Right cardiac atrium (tissue), 5 donors: Measurements from ENCODE around the gene FRS3. TPM values are rescaled to one million over a fixed set of nuclear protein-coding genes. Genes with fewer than 3 reads are reported as not detected.

Experiments
- ATAC-seq, 2 donors: fragments of 200-7000 bp; cut with Tn5 transposase; one replicate each; pipeline versions ENCODE4 v1.8.0 to v1.9.1; 2020; ENCODE audit warnings: moderate library complexity in 2 of 2, mild to moderate bottlenecking in 1 of 2
- DNase-seq, 3 donors: peaks; one replicate each; pipeline ENCODE4 v3.0.0-alpha.2; 2020
- H3K27ac ChIP-seq: one replicate; pipeline ENCODE4 v1.5.1; 2013; ENCODE audit warnings: mild to moderate bottlenecking, low read length, control low read depth, moderate library complexity
- H3K27me3 ChIP-seq: one replicate; pipeline ENCODE4 v1.6.1; 2013; ENCODE audit not compliant: control insufficient read depth, insufficient read depth
- H3K4me1 ChIP-seq: one replicate; pipeline ENCODE4 v1.6.1; 2013; ENCODE audit warnings: low read length; ENCODE audit not compliant: control insufficient read depth, insufficient read depth
- H3K4me3 ChIP-seq: one replicate; pipeline ENCODE4 v1.5.1; 2013; ENCODE audit warnings: low read length, control low read depth
- H3K9me3 ChIP-seq: one replicate; pipeline ENCODE4 v1.6.1; 2013; ENCODE audit warnings: low read length; ENCODE audit not compliant: control insufficient read depth
- WGBS: extraction: QIAGEN DNeasy Blood & Tissue Kit; methylation state at CpG from one replicate; pipeline ENCODE4 v1.1.7; 2013; 5-methylcytosine and 5-hydroxymethylcytosine counted together
- intact Hi-C, 4 donors: fragments of 100-400 bp; cut with DNase I; formaldehyde crosslinking; loops; one replicate each; pipeline versions ENCODE4 v1.11.0 to v1.14.0; 2022 to 2023
- polyA plus RNA-seq: library from polyadenylated mRNA; stranded (reverse); fragments of 200-250 nt; gene quantifications from one replicate; pipeline ENCODE4 v1.2.3, GENCODE V29; 2013
- total RNA-seq, 4 donors: library from RNA; stranded (reverse); fragmentation: NEBNext Ultra II Directional; extraction: Animal tissue kit (Norgen Biotek cat#: 25700); gene quantifications; one replicate each; pipeline ENCODE4 v1.2.1, GENCODE V29; 2021
- donor health status: healthy with polysubstance abuse.
- donor health status: DM: no; HTN: yes; CAD: no.
- donor health status: DM: no; HTN: no; CAD: no.
- donor health status: DM: no; HTN: yes; CAD: no; lungs with severe emphysema.
- donor health status: DM: yes; HTN: yes; CAD: no.

The FRS3 gene
- total and polyA plus RNA-seq, 5 donors = 3.7 to 6.9 (median 5.1) TPM

DNA sequence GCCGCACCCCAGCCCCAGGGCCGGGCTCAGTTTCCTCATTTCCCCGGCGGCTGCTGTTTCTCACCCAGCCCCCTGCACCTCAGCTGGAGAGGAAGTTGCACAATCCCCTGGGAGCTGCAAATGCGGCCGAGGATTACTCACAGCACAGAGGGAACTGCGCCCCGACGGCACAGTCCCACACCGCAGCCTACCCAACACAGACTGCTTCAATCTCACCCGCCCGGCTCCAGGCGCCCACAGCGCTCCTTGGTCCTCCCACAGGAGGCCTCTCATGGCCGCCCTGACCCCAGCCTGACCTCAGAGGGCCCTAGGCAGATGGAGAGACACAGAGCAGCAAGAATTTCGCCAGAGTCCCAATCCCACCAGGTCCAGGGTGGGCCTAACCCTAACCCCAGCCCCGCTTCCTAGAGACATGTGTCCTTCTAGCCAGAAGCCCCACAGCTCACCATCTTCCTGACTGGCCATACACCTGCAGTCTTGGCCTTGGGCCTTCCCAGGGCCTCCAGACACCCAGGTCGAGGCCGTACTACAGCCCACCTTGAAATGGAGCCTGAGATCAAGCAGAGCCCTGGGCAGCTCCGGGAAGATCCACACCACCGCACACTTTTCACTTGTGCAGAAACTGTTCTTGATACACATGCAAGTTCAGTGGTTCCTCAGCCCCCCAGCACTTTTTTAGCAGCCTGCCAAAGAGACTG is 56.0 kb downstream of the FRS3 start:
- intact Hi-C loops = no loop called here

DNA sequence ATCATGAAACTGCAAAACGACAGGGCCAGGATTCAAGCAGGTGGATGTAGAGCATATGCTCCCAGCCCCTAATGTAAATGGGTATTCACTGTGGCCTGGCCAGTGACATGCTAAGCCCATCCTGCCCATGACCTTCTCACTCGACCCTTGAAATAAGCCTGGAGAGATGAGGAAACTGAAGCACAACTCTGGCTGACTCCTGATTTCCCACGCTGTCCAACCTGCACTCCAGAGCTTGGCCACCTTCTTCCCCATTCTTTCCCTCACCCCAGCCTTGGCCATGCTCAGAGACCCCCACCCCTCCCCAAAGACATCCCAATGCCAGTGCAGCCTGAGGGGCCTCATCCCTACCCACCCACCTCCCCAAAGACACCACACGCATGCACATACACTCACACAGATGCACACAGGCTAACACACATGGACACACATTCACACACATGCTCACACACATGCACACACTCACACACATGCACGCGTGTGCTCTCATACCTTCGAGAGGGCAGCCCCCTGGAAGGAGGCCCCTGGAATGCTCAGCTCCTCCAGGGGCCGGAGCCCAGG is 56.7 kb downstream of the FRS3 start:
- H3K27me3 ChIP-seq = no peaks in the 10 kb centered on the region
- WGBS = 58% methylated on average over 8 of the region's 8 CpGs
- no peak overlapping the region for H3K4me3 ChIP-seq
- no peaks in the 10 kb centered on the region for H3K9me3 ChIP-seq
- DNase-seq (no peak), ATAC-seq (no peak)
- H3K27ac ChIP-seq = peak overlapping the region; percentile 4
- intact Hi-C loops = no loop called here
- peaks cover 30% of the 10 kb centered on the region for H3K4me1 ChIP-seq

More for the DNA sequence above, 56.0 kb downstream of the FRS3 start:
- H3K27ac ChIP-seq = peak overlapping the region; percentile 49
- no peaks in the 10 kb centered on the region for H3K9me3 ChIP-seq
- WGBS = 40% methylated on average over 21 of the region's 21 CpGs
- no peak overlapping the region for H3K4me3 ChIP-seq
- no peaks in the 10 kb centered on the region for H3K27me3 ChIP-seq
- DNase-seq (peak; percentile 83 to 90 (median 89)), ATAC-seq (peak; percentile 80 to 89)
- H3K4me1 ChIP-seq = peaks cover 30% of the 10 kb centered on the region

DNA sequence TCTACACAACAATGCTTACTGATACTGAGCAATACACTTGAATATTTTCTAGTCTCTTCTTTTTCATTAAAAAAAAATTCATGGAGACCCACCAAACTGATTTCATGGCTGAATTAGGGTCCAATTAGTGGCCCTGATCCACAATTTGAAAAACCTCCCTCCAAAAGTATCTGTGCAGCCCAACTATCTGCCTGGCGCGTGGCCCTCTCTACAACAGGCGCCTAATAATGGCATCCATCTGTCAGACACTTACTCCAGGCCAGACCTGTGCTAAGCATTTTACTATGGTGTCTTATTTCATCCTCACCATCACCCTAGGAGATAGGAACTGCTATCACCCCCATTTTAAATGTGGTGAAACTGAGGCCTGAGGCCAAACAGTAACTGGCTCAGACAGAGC is 58.3 kb downstream of the FRS3 start:
- DNase-seq = no peak
- H3K27ac ChIP-seq = no peak overlapping the region
- 82% methylated on average over 3 of the region's 3 CpGs for WGBS
- H3K9me3 ChIP-seq = no peaks in the 10 kb centered on the region
- peaks cover 39% of the 10 kb centered on the region for H3K4me1 ChIP-seq
- no peak overlapping the region for H3K4me3 ChIP-seq
- intact Hi-C loops = no loop called here
- no peak for ATAC-seq
- H3K27me3 ChIP-seq = no peaks in the 10 kb centered on the region

GRCh38 chr6:41720783-41721182 is 58.9 kb downstream of the FRS3 start:
- ATAC-seq (no peak), DNase-seq (no peak)
- intact Hi-C loops = no loop called here
- Histone ChIP-seq H3K4me1 (peaks cover 43% of the 10 kb centered on the region), H3K27me3 (no peaks in the 10 kb centered on the region), H3K9me3 (no peaks in the 10 kb centered on the region), H3K27ac (no peak overlapping the region), H3K4me3 (no peak overlapping the region)
- WGBS = 81% methylated on average over 2 of the region's 2 CpGs

GRCh38 chr6:41720262-41720620 is 59.5 kb downstream of the FRS3 start:
- ATAC-seq = no peak
- no peaks in the 10 kb centered on the region for H3K27me3 ChIP-seq
- DNase-seq = no peak
- intact Hi-C loops = no loop called here
- WGBS = 76% methylated on average over 3 of the region's 3 CpGs
- H3K9me3 ChIP-seq = no peaks in the 10 kb centered on the region
- no peak overlapping the region for H3K27ac ChIP-seq
- peaks cover 41% of the 10 kb centered on the region for H3K4me1 ChIP-seq
- no peak overlapping the region for H3K4me3 ChIP-seq

Other genes with a start within 250 kb of the FRS3 start
- gene FOXP4, start 233.5 kb downstream of the FRS3 start, total RNA-seq = 10 to 100 TPM; 21.7 to 22.5 (median 22.1) TPM
- gene FOXP4, start 233.5 kb downstream of the FRS3 start, polyA plus RNA-seq = 15.3 TPM
- gene MDFI, start 141.4 kb downstream of the FRS3 start, total RNA-seq = 10 to 100 TPM in 2 of 4 donors, 1 to 10 TPM in 2; 8.0 to 11.9 (median 10.0) TPM
- gene MDFI, start 141.4 kb downstream of the FRS3 start, polyA plus RNA-seq = 4.9 TPM
- 10 to 100 TPM; 31.6 to 51.1 (median 46.2) TPM for gene TFEB, start 44.3 kb downstream of the FRS3 start, total RNA-seq
- gene TFEB, start 44.3 kb downstream of the FRS3 start, polyA plus RNA-seq = 33.4 TPM
- gene PGC, start 32.5 kb downstream of the FRS3 start, total RNA-seq = under 1 TPM in 1 of 4 donors, not detected in 3; 0.42 TPM
- gene PGC, start 32.5 kb downstream of the FRS3 start, polyA plus RNA-seq = 1.00 TPM
- 1 to 10 TPM; 2.2 to 4.0 (median 3.2) TPM for gene PRICKLE4, start 882 bp upstream of the FRS3 start, total RNA-seq
- 1.7 TPM for gene PRICKLE4, start 882 bp upstream of the FRS3 start, polyA plus RNA-seq
- 100 to 1,000 TPM; 123 to 162 (median 140) TPM for gene TOMM6, start 7.8 kb upstream of the FRS3 start, total RNA-seq
- gene TOMM6, start 7.8 kb upstream of the FRS3 start, polyA plus RNA-seq = 228 TPM
- 1 to 10 TPM; 1.8 to 2.6 (median 2.3) TPM for gene USP49, start 115.5 kb upstream of the FRS3 start, total RNA-seq
- gene USP49, start 115.5 kb upstream of the FRS3 start, polyA plus RNA-seq = 1.5 TPM
- gene MED20, start 141.2 kb upstream of the FRS3 start, total RNA-seq = 10 to 100 TPM; 12.6 to 16.0 (median 14.1) TPM
- 9.4 TPM for gene MED20, start 141.2 kb upstream of the FRS3 start, polyA plus RNA-seq
- 10 to 100 TPM in 2 of 4 donors, 1 to 10 TPM in 2; 7.4 to 12.4 (median 9.5) TPM for gene BYSL, start 141.6 kb upstream of the FRS3 start, total RNA-seq
- 6.5 TPM for gene BYSL, start 141.6 kb upstream of the FRS3 start, polyA plus RNA-seq
- gene CCND3, start 161.9 kb upstream of the FRS3 start, total RNA-seq = 10 to 100 TPM; 52.2 to 62.5 (median 56.6) TPM
- 72.1 TPM for gene CCND3, start 161.9 kb upstream of the FRS3 start, polyA plus RNA-seq